GM21367 (cell line): ENCODE results near the gene NADSYN1.

Experiments used
- ATAC-seq: cut with Tn5 transposase; IDR thresholded peaks from one replicate; pipeline ENCODE4 v1.9.1; 2021; ENCODE audit not compliant: unreplicated experiment

The NADSYN1 gene

DNA sequence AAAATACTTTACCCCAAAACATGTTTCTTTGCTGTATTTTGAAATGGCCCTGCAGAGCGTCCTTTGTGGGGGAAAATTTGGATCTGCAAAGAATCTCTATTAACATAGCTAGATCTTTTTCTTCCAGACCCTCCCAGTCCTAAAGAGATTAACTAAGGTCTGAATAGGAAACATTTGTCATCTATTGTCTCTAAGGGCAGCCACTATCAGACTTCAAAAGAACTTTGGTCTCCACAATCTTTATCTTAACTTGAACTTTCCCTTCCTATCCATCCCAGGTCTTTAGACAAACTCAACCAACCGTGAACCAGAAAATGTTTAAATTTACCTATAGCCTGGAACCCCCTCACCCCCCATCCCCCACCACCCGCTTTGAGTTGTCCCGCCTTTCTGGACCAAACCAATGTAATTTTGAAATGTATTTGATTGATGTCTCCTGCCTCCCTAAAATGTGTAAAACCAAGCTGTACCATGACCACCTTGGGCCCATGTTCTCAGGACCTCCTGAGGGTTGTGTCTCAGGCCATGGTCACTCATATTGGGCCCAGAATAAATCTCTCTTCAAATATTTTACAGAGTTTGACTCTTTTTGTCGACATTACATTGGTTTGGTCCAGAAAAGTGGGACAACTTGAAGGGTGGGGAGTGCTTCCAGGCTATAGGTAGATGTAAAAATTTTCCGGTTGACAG, 91.7 kb downstream of the NADSYN1 start:
- ATAC-seq, result no peak

- no peak for ATAC-seq
These were observed 92.5 kb downstream of the NADSYN1 start for GRCh38 chr11:71545405-71545966.

DNA sequence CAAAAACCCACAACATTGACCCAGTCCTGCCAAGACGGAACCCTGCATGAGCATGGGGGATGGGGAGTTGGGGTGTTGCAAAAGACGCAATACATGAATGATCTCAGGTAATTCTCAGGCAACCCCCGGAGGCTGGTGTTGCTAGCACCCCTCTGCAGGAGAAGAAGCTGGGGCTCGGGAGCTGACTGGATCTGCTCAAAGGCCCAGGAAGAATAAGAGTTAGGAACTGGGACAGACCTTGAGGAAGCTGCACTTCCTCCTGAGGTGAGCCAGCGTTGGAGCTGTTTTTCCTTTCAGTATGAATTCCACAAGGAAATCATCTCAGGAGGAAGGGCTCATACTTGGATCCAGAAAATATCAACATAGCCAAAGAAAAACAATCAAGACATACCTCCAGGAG, 95.1 kb downstream of the NADSYN1 start, which contains the start of gene KRTAP5-9:
Gene KRTAP5-9 (plus strand): TSS at position 301 of the 400 bp plus-strand sequence. CDS start 238 bp downstream, outside the sequence.
- ATAC-seq, result no peak

DNA sequence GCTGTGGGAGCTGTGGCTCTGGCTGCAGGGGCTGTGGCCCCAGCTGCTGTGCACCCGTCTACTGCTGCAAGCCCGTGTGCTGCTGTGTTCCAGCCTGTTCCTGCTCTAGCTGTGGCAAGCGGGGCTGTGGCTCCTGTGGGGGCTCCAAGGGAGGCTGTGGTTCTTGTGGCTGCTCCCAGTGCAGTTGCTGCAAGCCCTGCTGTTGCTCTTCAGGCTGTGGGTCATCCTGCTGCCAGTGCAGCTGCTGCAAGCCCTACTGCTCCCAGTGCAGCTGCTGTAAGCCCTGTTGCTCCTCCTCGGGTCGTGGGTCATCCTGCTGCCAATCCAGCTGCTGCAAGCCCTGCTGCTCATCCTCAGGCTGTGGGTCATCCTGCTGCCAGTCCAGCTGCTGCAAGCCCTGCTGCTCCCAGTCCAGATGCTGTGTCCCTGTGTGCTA, 95.7 kb downstream of the NADSYN1 start:
- no peak for ATAC-seq
